Parathyroid adenoma (tissue), 2 donors: ENCODE measurements around the gene TUSC2.

Source experiments
- H2AFZ ChIP-seq: fragments of 300-600 bp; sonication (generic); one replicate; pipeline ENCODE4 v1.7.0; 2017; ENCODE audit warnings: antibody characterized with exemption, mild to moderate bottlenecking
- H3K27ac ChIP-seq: fragments of 300-600 bp; sonication (generic); one replicate; pipeline ENCODE4 v1.7.0; 2017
- H3K27me3 ChIP-seq: fragments of 300-600 bp; sonication (generic); one replicate; pipeline ENCODE4 v1.7.0; 2017; ENCODE audit warnings: low read length; ENCODE audit not compliant: control insufficient read depth, insufficient read depth
- H3K36me3 ChIP-seq: fragments of 300-600 bp; sonication (generic); one replicate; pipeline ENCODE4 v1.7.0; 2017; ENCODE audit warnings: low read length; ENCODE audit not compliant: control insufficient read depth, insufficient read depth
- H3K4me1 ChIP-seq: fragments of 300-600 bp; sonication (generic); one replicate; pipeline ENCODE4 v1.7.0; 2017; ENCODE audit warnings: control low read depth
- H3K4me2 ChIP-seq: fragments of 300-600 bp; sonication (generic); one replicate; pipeline ENCODE4 v1.7.0; 2017; ENCODE audit warnings: low read length
- H3K4me3 ChIP-seq: fragments of 300-600 bp; sonication (generic); one replicate; pipeline ENCODE4 v1.7.0; 2017; ENCODE audit warnings: low read depth, low read length
- H3K79me2 ChIP-seq: fragments of 300-600 bp; sonication (generic); one replicate; pipeline ENCODE4 v1.7.0; 2017; ENCODE audit warnings: control low read depth
- H3K9ac ChIP-seq: fragments of 300-600 bp; sonication (generic); one replicate; pipeline ENCODE4 v1.7.0; 2017; ENCODE audit warnings: mild to moderate bottlenecking
- H3K9me3 ChIP-seq: fragments of 300-600 bp; sonication (generic); one replicate; pipeline ENCODE4 v1.7.0; 2017; ENCODE audit warnings: low read length; ENCODE audit not compliant: control insufficient read depth
- TF ChIP-seq, protein P1 (sequence below): fragments of 300-600 bp; sonication (generic); IDR thresholded peaks from one replicate; pipeline ENCODE4 v1.7.0; 2017; ENCODE audit warnings: antibody characterized with exemption, mild to moderate bottlenecking
- donor health status: primary hyperparathyroidism.

TUSC2 gene

DNA sequence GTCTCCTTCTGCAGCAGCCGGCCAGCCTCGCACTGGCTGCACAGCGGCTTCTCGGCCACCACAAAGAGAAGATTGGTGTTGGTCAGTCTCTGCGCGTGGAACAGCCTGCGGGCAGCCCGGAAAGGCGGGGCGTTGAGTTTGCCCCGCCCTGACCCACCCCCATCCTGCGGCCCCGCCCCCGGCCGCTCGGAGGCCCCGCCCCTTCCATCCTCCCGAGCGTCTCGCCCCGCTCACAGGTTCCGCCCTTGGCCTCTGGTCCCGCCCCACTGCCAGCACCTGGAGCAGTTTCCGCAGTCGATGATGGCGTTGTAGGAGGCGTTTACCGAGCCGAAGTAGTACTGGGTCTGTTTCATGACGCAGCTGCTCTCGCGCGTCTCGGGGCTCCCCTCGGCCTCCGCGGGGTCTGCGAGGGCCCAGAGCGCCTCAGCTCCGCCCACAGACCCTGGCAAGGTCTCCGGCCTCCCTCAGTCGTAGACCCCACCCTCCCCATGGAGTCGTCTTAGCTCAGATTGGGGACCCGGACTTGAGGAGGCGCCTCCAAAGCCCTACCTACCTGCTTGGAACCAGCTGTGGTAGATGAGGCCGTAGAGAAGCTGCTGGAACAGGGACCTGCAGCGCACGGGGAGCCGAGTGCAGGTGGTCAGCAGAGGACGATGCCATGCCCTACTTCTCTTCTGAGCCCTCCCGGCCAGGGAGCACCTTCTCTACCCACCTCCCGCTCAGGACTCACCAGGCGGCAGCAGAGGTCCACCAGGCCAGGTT, 37.2 kb upstream of the TUSC2 start:
- H3K4me3 ChIP-seq = peak overlapping the region; percentile 56
- TF ChIP-seq, protein P1, sequence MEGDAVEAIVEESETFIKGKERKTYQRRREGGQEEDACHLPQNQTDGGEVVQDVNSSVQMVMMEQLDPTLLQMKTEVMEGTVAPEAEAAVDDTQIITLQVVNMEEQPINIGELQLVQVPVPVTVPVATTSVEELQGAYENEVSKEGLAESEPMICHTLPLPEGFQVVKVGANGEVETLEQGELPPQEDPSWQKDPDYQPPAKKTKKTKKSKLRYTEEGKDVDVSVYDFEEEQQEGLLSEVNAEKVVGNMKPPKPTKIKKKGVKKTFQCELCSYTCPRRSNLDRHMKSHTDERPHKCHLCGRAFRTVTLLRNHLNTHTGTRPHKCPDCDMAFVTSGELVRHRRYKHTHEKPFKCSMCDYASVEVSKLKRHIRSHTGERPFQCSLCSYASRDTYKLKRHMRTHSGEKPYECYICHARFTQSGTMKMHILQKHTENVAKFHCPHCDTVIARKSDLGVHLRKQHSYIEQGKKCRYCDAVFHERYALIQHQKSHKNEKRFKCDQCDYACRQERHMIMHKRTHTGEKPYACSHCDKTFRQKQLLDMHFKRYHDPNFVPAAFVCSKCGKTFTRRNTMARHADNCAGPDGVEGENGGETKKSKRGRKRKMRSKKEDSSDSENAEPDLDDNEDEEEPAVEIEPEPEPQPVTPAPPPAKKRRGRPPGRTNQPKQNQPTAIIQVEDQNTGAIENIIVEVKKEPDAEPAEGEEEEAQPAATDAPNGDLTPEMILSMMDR = peak; percentile 9

DNA sequence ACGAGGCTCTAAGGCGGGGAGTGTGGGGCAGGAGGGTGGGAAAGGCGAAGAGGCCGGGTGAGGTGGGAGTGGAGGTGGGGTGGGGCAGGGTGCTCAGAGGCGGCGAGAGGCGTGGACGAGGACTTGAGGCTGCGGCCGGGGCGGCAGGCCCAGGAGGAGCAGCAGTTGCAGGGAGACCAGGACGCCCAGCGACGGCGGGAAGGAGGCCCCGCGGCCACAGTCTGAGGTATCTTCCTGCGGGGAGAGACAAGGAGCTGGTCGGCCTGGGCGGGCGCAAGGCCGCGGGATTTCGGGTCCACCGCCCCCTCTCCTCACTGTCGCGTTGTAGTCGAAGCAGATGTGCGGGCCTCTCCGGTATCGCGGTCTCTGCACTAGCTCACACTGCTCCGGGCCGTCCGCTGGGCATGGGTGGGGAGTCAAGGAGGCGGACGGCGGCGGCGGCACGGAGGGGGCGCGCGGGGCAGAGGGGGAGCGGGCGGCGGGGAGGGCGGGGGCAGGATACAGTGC, 36.6 kb upstream of the TUSC2 start:
- Histone ChIP-seq H3K4me2 (peak overlapping the region; percentile 89), H3K4me3 (peak overlapping the region; percentile 56), H3K36me3 (no peaks in the 10 kb centered on the region), H3K27me3 (no peaks in the 10 kb centered on the region), H3K27ac (no peak overlapping the region), H2AFZ (peak overlapping the region; percentile 94), H3K79me2 (no peaks in the 10 kb centered on the region), H3K9ac (no peak overlapping the region), H3K4me1 (peaks cover 6% of the 10 kb centered on the region), H3K9me3 (no peaks in the 10 kb centered on the region)
- TF ChIP-seq, protein P1 = no peak

More for the DNA sequence above, 37.2 kb upstream of the TUSC2 start:
- peak overlapping the region; percentile 71 for H3K27ac ChIP-seq
- H2AFZ ChIP-seq = peak overlapping the region; percentile 94
- H3K36me3 ChIP-seq = no peaks in the 10 kb centered on the region
- peaks cover 6% of the 10 kb centered on the region for H3K4me1 ChIP-seq
- H3K4me2 ChIP-seq = peak overlapping the region; percentile 89
- H3K9me3 ChIP-seq = no peaks in the 10 kb centered on the region
- H3K9ac ChIP-seq = no peak overlapping the region
- H3K79me2 ChIP-seq = no peaks in the 10 kb centered on the region
- H3K27me3 ChIP-seq = no peaks in the 10 kb centered on the region

DNA sequence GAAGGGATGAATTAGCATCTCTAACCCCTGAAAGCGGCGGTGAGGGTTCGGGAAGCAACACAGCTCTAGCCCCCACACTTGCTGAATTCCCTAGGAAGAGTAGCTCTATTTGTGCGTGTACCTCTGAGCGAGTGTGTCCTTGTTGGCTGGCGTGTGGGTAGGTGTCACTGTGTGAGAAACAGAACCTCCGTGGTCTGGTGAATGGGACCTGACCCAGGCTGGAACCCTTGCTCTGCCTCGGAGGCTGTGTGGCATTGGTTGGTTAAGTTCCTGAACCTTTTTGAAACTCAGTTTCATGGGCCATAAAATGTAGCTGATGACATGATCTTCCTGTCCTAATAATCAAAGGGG, 31.7 kb upstream of the TUSC2 start:
- no peak overlapping the region for H3K27ac ChIP-seq
- no peak overlapping the region for H3K4me3 ChIP-seq
- H3K9ac ChIP-seq = no peak overlapping the region
- H3K4me2 ChIP-seq = peak overlapping the region; percentile 95
- H3K79me2 ChIP-seq = peaks cover 25% of the 10 kb centered on the region
- H3K36me3 ChIP-seq = no peaks in the 10 kb centered on the region
- TF ChIP-seq, protein P1 = no peak
- H2AFZ ChIP-seq = peak overlapping the region; percentile 72
- H3K4me1 ChIP-seq = peaks cover 34% of the 10 kb centered on the region
- no peaks in the 10 kb centered on the region for H3K27me3 ChIP-seq
- no peaks in the 10 kb centered on the region for H3K9me3 ChIP-seq

DNA sequence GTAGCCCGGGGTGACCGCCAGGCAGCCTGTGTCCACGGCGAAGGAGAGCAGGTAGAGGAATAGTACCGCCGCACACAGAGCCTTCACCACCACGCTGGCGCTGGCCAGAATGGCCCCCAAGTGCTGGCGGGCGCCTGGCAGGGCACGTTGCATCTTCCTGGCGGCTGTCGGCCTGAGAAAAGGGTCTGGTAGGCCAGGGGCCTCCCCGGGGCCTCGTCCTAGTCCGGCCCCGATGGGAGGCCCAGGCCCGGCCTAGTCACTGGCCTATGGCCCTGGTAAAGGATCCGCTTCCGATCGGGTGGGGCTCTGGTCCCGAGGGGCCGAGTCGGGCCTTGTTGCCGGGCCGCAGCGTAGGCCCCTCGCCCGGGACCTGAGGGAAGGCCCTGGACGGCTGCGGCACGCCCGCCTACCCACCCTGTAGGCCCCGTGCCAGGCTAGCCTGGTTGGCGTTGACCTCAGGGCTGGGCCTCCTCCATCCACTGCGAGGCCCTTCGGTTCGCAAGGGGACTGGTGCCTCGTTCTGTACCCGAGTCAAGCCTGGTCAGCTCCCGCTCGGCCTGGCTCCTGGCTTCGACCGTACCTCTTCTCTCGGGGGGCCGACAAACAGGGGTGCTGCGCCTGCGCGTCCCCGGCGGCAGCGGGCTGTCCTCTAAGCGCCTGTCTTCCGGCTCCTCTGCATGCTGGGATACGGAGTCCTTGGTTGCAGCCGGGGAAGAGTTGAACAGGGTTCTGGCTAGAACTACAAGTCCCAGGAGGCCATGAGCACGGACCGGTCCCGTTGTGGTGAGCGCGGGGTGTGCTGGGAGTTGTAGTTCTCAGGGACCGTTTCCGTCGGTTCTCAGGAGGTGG, 31.1 kb upstream of the TUSC2 start, which contains the start of gene TMEM115:
TSS of gene TMEM115 (minus strand) at position 611 of the 849 bp plus-strand sequence. CDS start at position 153, 458 bp downstream.
- H3K27me3 ChIP-seq = no peaks in the 10 kb centered on the region
- H3K36me3 ChIP-seq = no peaks in the 10 kb centered on the region
- H3K4me3 ChIP-seq = peak within 1 kb of the TSS; percentile 85
- peaks cover 27% of the 10 kb centered on the region for H3K79me2 ChIP-seq
- H3K4me2 ChIP-seq = peak within 1 kb of the TSS; percentile 95
- H3K9me3 ChIP-seq = no peaks in the 10 kb centered on the region
- TF ChIP-seq, protein P1 = no peak
- H3K9ac ChIP-seq = peak within 1 kb of the TSS; percentile 89
- peaks cover 34% of the 10 kb centered on the region for H3K4me1 ChIP-seq
- H2AFZ ChIP-seq = peak within 1 kb of the TSS; percentile 72
- peak within 1 kb of the TSS; percentile 84 for H3K27ac ChIP-seq
